ENCODE data around the gene SYNGR3. TPM values are rescaled to one million over a fixed set of nuclear protein-coding genes. Genes with fewer than 3 reads are reported as not detected.
"Not testable (repeated sequence)": the region's sequence is repeated elsewhere in the genome, so short reads cannot be mapped to it uniquely, and the experiment has no call there.

Gene SYNGR3
- total RNA-seq, 2 donors from 2014 or later: 0.52 to 2.1 TPM

- Histone ChIP-seq H3K36me3 (no peaks in the 10 kb centered on the region), H3K9me3 (no peaks in the 10 kb centered on the region), H3K27ac (no peak overlapping the region), H3K4me1 (peaks cover 0 to 13% of the 10 kb centered on the region in 2 donors), H3K27me3 (no peaks in the 10 kb centered on the region), H3K4me3 (no peak overlapping the region)
- no peak for TF ChIP-seq CTCF (IDR thresholded peaks at IDR 0.05)
- no peak for DNase-seq (ENCODE audit: low spot score)
Observed at GRCh38 chr16:1949507-1949906, 40.3 kb upstream of the SYNGR3 start.

GRCh38 chr16:1950047-1950446, 39.7 kb upstream of the SYNGR3 start:
- DNase-seq (ENCODE audit: low spot score): no peak
- H3K27ac ChIP-seq: peak overlapping the region; percentile 67 to 80

GRCh38 chr16:1950559-1950958, 39.2 kb upstream of the SYNGR3 start:
- no peak for TF ChIP-seq CTCF (IDR thresholded peaks at IDR 0.05)
- Histone ChIP-seq H3K4me1 (peaks cover 0 to 18% of the 10 kb centered on the region in 2 donors), H3K27me3 (no peaks in the 10 kb centered on the region), H3K4me3 (no peak overlapping the region), H3K27ac (peak overlapping the region; percentile 67 to 80), H3K9me3 (no peaks in the 10 kb centered on the region), H3K36me3 (no peaks in the 10 kb centered on the region)
- DNase-seq (ENCODE audit: low spot score): no peak

More at GRCh38 chr16:1950047-1950446, 39.7 kb upstream of the SYNGR3 start:
- H3K27me3 ChIP-seq: no peaks in the 10 kb centered on the region
- no peaks in the 10 kb centered on the region for H3K9me3 ChIP-seq
- no peak overlapping the region for H3K4me3 ChIP-seq
- no peak for TF ChIP-seq CTCF (IDR thresholded peaks at IDR 0.05)
- H3K36me3 ChIP-seq: no peaks in the 10 kb centered on the region
- peaks cover 0 to 18% of the 10 kb centered on the region in 2 donors for H3K4me1 ChIP-seq

GRCh38 chr16:1953734-1954133, 36.0 kb upstream of the SYNGR3 start:
- Histone ChIP-seq H3K36me3 (no peaks in the 10 kb centered on the region), H3K27me3 (no peaks in the 10 kb centered on the region), H3K4me3 (peak overlapping the region; percentile 12 to 38), H3K27ac (peak overlapping the region; percentile 74 to 84), H3K9me3 (no peaks in the 10 kb centered on the region), H3K4me1 (peaks cover 0 to 20% of the 10 kb centered on the region in 2 donors)
- DNase-seq (ENCODE audit: low spot score): no peak
- no peak for TF ChIP-seq CTCF (IDR thresholded peaks at IDR 0.05)

GRCh38 chr16:1957434-1958142, 32.2 kb upstream of the SYNGR3 start:
- Histone ChIP-seq H3K4me1 (peaks cover 0 to 33% of the 10 kb centered on the region in 2 donors), H3K36me3 (peaks cover 14% of the 10 kb centered on the region)
- not testable (repeated sequence) for H3K27ac ChIP-seq; H3K9me3 ChIP-seq; H3K27me3 ChIP-seq; H3K4me3 ChIP-seq; DNase-seq (ENCODE audit: low spot score)

GRCh38 chr16:1958143-1958491, 31.7 kb upstream of the SYNGR3 start:
- not testable (repeated sequence) for H3K27me3 ChIP-seq; DNase-seq (ENCODE audit: low spot score); H3K4me3 ChIP-seq; H3K9me3 ChIP-seq; H3K27ac ChIP-seq
- peaks cover 19% of the 10 kb centered on the region for H3K36me3 ChIP-seq
- H3K4me1 ChIP-seq: peaks cover 0 to 33% of the 10 kb centered on the region in 2 donors

Data from right atrium auricular region (tissue), 2 donors.